ENCODE data around the gene CMTM1.

The CMTM1 gene

DNA sequence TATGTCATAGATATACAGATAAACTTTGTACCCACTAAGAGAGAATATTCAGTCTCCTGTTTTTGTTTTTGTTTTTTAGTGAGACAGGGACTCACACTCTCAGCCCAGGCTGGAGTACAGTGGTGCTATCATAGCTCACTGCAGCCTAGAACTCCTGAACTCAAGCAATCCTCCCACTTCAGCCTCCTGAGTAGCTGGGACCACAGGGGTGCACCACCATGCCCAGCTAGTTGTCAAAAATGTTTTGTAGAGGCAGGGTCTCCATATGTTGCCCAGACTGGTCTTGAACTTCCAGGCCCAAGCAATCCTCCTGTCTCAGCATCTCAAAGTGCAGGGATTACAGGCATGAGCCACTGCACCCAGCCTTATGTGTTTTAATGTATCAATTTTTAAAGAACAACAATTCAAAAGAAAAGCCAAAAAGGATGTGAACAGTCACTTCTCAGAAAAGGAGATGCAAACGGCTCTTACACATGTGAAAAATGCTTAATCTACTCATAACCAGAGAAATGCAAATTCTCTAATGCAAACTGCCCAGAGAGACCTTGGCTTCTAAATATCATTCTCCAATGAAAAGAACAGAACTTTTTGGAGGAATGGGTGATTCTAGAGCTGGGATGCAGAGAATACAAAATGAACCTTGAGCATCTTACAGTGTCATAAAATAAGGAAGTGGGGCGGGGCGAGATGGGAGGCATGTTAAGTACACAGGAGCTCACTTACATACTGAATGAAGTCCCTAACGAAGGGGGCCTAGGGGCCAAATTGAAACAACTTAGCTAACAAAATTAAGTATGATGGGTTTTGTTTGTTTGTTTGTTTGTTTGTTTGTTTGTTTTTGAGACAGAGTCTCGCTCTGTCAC lies 31.0 kb downstream of the CMTM1 start:
- peaks cover 10% of the 10 kb centered on the region for H3K27me3 Mint-ChIP-seq
- intact Hi-C loops (cut with micrococcal nuclease), result no loop called here
- no peak overlapping the region for H3K4me3 Mint-ChIP-seq
- H3K36me3 Mint-ChIP-seq (ENCODE audit: low read depth), result peaks cover 8% of the 10 kb centered on the region
- H3K4me1 Mint-ChIP-seq (ENCODE audit: low read depth), result peaks cover 34% of the 10 kb centered on the region
- H3K9me3 Mint-ChIP-seq, result peaks cover 9% of the 10 kb centered on the region
- peak overlapping the region; percentile 44 for H3K27ac Mint-ChIP-seq

DNA sequence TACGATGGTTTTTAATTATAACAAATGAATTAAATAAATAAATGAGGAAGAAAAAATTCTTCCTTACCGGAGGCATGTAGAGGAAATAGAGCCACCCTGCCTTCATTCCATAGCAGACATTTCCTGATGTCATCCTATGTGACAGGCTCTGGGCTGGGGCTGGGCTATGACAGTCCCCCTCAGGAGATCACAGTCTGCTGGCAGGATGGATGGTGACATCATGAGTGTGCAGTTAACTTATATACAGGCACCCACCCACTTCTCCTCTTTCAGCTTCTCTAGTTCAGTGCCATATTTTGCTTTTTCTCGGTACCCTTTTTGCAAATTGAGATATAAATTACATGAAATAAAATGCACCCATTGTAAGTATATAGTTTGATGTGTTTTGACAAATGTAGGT lies 31.9 kb downstream of the CMTM1 start:
- Mint-ChIP-seq H3K36me3 (ENCODE audit: low read depth) (peaks cover 8% of the 10 kb centered on the region), H3K27me3 (peaks cover 10% of the 10 kb centered on the region)
- intact Hi-C loops (cut with micrococcal nuclease), result no loop called here

DNA sequence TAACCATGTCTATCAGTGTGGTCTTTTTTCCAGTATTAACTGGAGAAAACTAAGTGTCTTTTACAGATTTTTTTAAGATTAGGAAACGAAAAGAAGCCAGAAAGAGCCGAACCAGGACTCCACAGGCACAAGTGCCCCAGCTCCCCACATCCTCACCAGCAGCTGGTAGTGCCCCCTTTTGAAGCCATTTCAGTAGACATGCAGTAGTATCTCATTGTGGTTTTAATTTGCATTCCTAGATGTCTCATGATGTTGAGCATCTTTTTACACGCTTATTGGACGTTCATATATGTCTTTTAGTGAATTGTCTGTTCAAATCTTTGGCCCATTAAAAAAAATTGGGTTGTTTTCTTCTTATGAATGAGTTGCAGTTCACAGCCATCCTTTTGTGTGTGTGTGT lies 33.5 kb downstream of the CMTM1 start:
- Mint-ChIP-seq H3K27me3 (peaks cover 19% of the 10 kb centered on the region), H3K36me3 (ENCODE audit: low read depth) (peaks cover 15% of the 10 kb centered on the region), H3K4me1 (ENCODE audit: low read depth) (peaks cover 47% of the 10 kb centered on the region), H3K4me3 (no peak overlapping the region), H3K9me3 (peaks cover 9% of the 10 kb centered on the region), H3K27ac (no peak overlapping the region)
- intact Hi-C loops (cut with micrococcal nuclease), result no loop called here

More for the DNA sequence above, 31.9 kb downstream of the CMTM1 start:
- peaks cover 9% of the 10 kb centered on the region for H3K9me3 Mint-ChIP-seq
- no peak overlapping the region for H3K27ac Mint-ChIP-seq
- no peak overlapping the region for H3K4me3 Mint-ChIP-seq
- H3K4me1 Mint-ChIP-seq (ENCODE audit: low read depth), result peaks cover 43% of the 10 kb centered on the region

GRCh38 chr16:66600477-66600876 lies 34.2 kb downstream of the CMTM1 start:
- intact Hi-C loops (cut with micrococcal nuclease), result no loop called here
- peaks cover 41% of the 10 kb centered on the region for H3K4me1 Mint-ChIP-seq (ENCODE audit: low read depth)
- H3K27ac Mint-ChIP-seq, result no peak overlapping the region
- peaks cover 19% of the 10 kb centered on the region for H3K27me3 Mint-ChIP-seq
- H3K9me3 Mint-ChIP-seq, result peaks cover 9% of the 10 kb centered on the region
- peaks cover 15% of the 10 kb centered on the region for H3K36me3 Mint-ChIP-seq (ENCODE audit: low read depth)
- no peak overlapping the region for H3K4me3 Mint-ChIP-seq

DNA sequence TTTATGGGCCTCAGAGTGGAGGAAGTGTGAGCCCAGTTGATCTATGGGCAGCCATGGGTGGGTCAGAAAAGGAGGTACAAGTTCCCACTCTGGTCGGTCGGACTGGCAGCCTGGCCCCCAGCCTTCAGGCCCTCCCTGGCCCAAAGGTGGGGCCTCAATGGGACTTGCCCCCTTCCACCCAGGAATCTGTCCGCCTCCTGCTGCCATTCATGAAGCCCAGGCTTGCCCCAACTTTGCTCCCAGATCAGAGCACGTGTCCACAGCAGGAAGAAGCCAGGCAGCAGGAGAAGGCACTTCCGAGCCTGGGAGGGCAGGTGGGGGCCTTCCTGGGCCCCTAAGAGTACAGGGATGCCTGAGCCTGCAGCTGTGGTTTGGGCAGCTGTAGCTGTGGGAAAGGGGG lies 35.2 kb downstream of the CMTM1 start:
- peaks cover 19% of the 10 kb centered on the region for H3K27me3 Mint-ChIP-seq

DNA sequence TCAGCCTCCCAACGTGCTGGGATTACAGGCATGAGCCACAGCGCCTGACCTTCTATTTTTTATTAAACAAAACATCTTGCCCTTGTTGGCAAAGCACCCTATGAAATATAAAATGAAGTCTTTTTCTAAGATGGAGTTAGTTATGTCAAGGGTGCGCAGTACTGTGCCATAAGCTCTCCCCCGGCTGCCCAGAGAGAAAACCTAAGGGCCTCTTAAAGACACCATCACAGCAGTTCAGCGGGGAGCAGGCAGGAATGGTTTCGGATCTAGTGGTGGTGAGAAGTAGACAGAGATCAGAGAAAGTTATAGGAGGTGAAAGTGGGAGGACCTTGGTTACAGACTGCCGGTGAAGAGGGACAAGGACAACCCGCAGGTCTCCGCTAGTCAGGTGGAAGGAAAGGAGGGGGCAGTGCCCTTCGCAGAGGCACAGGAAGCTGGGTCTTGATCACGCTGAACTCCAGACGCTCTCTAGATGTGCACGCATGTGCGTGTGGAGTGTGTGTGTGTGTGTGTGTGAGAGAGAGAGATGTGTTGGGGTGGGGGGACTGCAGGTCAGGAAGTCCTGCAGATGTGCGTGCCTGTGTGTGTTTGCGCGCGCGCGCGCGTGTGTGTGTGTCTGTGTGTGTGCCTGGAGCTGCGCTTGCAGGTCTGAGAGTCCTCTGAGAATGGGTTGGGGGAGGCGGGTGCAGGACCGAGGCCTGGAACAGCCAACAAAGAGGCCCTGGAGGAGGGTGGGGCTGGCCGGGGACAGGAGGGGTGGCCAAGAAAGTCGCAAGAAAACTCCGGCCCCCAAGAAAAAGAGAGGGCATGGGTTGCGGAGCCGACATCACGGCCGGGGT lies 37.5 kb downstream of the CMTM1 start:
- peaks cover 52% of the 10 kb centered on the region for H3K4me1 Mint-ChIP-seq (ENCODE audit: low read depth)

More for the DNA sequence above, 35.2 kb downstream of the CMTM1 start:
- H3K4me1 Mint-ChIP-seq (ENCODE audit: low read depth), result peaks cover 48% of the 10 kb centered on the region
- intact Hi-C loops (cut with micrococcal nuclease), result no loop called here
- peaks cover 23% of the 10 kb centered on the region for H3K36me3 Mint-ChIP-seq (ENCODE audit: low read depth)
- H3K9me3 Mint-ChIP-seq, result peaks cover 9% of the 10 kb centered on the region
- H3K27ac Mint-ChIP-seq, result peak overlapping the region; percentile 62
- no peak overlapping the region for H3K4me3 Mint-ChIP-seq

DNA sequence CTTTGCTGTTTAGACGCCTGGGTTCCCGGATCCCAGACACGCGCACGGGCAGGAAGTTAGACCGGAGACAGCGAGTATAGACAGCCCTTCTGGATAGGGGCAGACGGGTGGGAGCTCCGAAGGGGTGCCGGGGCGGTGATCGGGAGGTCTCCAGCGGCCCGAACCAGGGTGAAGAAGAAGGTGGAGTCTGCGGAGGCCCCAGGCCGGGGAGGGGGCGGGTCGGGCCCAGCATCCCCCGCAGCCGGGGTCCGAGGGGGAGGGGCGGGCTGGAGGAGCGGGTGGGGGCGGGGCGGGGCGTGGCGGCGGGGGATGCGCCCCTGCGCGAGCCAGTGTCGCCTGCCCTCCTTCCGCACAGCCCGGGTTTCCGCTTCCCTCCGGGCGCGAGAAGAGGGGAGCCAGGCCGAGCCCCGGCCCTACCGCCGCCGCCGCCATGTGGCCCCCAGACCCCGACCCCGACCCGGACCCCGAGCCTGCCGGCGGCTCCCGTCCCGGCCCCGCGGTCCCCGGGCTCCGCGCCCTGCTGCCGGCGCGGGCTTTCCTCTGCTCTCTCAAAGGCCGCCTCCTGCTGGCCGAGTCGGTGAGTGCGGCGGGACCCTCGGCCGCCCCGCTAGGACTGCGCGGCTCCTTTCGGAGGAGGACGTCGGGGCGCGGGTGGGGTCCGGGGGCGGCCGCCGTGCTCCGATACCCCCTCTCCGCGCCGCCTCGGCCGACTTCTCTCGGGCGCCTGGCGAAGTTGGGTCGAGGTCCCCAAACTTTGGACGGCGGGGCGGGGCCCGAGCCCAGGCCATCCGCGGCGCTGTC lies 38.3 kb downstream of the CMTM1 start, which contains the start of gene CMTM3:
Gene CMTM3 (plus strand): TSS at position 329 of the 801 bp plus-strand sequence. CDS start 102 bp downstream, at position 431.
- H3K27me3 Mint-ChIP-seq, result peaks cover 18% of the 10 kb centered on the region
- H3K4me1 Mint-ChIP-seq (ENCODE audit: low read depth), result peaks cover 52% of the 10 kb centered on the region
- intact Hi-C loops (cut with micrococcal nuclease), result loop anchor here (5.0 kb wide), 3 partner anchors 82 to 197 kb away; partner anchors contain the start of gene CMTM4
- H3K9me3 Mint-ChIP-seq, result peaks cover 9% of the 10 kb centered on the region
- H3K36me3 Mint-ChIP-seq (ENCODE audit: low read depth), result peaks cover 54% of the 10 kb centered on the region
- H3K27ac Mint-ChIP-seq, result peak within 1 kb of the TSS; percentile 88
- H3K4me3 Mint-ChIP-seq, result peak within 1 kb of the TSS; percentile 90

More for the DNA sequence above, 37.5 kb downstream of the CMTM1 start:
- Mint-ChIP-seq H3K27ac (peak overlapping the region; percentile 88), H3K36me3 (ENCODE audit: low read depth) (peaks cover 46% of the 10 kb centered on the region), H3K4me3 (peak overlapping the region; percentile 90), H3K27me3 (peaks cover 19% of the 10 kb centered on the region), H3K9me3 (peaks cover 9% of the 10 kb centered on the region)
- intact Hi-C loops (cut with micrococcal nuclease), result no loop called here

DNA sequence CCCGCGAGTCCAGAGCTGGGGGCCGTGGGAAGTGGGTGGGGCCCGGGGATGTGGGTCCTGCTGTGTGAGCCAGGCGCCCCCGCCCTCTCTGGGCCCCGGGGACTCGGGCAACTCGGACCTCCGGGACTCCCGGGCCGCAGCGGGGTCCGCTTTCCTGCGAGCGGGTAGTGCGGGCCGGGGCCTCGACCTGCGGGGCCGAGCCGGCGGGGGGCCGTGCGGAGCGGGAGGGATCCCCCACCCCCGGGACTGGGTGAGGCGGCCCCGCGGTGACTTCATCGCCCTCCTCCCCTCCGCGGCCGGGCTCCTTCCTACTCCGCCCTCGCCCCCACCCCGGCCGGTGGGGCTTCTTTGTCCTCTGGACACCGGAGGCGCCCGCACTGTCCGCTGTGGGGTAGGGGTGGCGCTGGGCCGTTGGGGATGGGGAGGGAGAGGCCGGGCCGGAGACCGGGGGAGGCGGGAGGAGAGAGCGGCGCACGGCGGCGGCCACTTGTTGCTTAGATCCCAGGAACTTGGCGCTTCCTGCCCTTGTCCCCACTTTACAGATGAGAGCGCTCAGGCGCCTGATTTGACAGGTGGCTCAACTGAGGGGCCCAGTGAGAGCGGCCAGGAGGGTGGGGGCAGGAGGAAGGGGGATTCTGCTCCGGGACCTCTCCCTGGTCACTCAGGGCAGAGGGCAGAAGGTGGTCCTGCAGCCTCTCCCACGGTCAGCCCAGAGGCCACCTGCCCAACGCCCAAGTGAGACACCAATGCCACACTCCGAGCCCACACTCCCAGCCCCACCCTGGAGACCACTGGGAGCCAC lies 39.1 kb downstream of the CMTM1 start:
- H3K9me3 Mint-ChIP-seq, result peaks cover 9% of the 10 kb centered on the region
- intact Hi-C loops (cut with micrococcal nuclease), result loop anchor here (5.0 kb wide), 3 partner anchors 83 to 198 kb away; partner anchors contain the start of gene CMTM4
- peak overlapping the region; percentile 88 for H3K27ac Mint-ChIP-seq
- peaks cover 52% of the 10 kb centered on the region for H3K4me1 Mint-ChIP-seq (ENCODE audit: low read depth)
- H3K4me3 Mint-ChIP-seq, result peak overlapping the region; percentile 84
- peaks cover 62% of the 10 kb centered on the region for H3K36me3 Mint-ChIP-seq (ENCODE audit: low read depth)
- peaks cover 13% of the 10 kb centered on the region for H3K27me3 Mint-ChIP-seq

GRCh38 chr16:66605979-66606751 lies 39.9 kb downstream of the CMTM1 start:
- H3K4me1 Mint-ChIP-seq (ENCODE audit: low read depth), result peaks cover 52% of the 10 kb centered on the region
- intact Hi-C loops (cut with micrococcal nuclease), result loop anchor here (2.0 to 5.0 kb wide), 4 partner anchors 53 to 199 kb away; partner anchors contain the start of genes CKLF and CMTM4
- peak overlapping the region; percentile 84 for H3K4me3 Mint-ChIP-seq
- H3K27me3 Mint-ChIP-seq, result peaks cover 8% of the 10 kb centered on the region
- H3K27ac Mint-ChIP-seq, result peak overlapping the region; percentile 88
- H3K36me3 Mint-ChIP-seq (ENCODE audit: low read depth), result peaks cover 64% of the 10 kb centered on the region
- peaks cover 3% of the 10 kb centered on the region for H3K9me3 Mint-ChIP-seq

DNA sequence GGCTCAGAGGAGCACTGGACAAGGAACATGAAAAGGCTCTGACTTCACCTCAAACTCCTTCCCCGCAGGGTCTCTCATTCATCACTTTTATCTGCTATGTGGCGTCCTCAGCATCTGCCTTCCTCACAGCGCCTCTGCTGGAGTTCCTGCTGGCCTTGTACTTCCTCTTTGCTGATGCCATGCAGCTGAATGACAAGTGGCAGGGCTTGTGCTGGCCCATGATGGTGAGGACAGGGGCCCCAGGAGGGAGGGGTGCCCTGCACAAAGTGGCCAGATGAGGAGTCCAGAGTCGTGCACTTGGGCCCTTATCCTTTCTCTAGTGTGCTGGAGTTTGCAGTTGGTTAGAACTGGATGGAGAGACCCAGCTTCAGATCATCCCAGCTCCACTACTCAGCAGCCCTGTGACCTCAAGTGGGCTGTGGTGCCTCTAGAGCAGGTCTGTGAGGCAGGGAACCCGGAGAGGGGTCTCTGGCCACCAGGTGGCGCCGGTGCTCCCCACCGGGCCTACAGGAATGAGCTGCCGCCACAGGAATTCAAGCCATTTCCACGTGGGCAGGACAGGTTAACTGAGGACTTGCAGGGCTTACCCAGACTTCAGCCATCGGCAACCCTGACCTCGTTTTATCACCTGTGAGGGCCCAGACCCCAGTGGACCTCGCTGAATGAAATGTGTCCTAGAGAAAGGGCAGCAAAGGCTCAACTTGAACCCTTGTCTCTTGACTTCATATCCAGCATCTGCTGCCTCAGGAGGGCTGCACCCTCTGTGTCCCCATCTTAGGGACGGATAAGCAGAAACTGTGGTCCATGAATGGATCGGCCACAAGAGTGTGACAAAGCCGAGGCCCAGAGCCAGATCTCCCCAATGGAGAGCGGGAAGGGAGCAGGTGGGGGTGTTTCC lies 42.3 kb downstream of the CMTM1 start:
- Mint-ChIP-seq H3K27ac (peak overlapping the region; percentile 66), H3K9me3 (no peaks in the 10 kb centered on the region), H3K4me1 (ENCODE audit: low read depth) (peaks cover 40% of the 10 kb centered on the region), H3K36me3 (ENCODE audit: low read depth) (peaks cover 86% of the 10 kb centered on the region), H3K4me3 (no peak overlapping the region), H3K27me3 (peaks cover 8% of the 10 kb centered on the region)
- intact Hi-C loops (cut with micrococcal nuclease), result loop anchor here (5.0 kb wide), 3 partner anchors 86 to 201 kb away; partner anchors contain the start of gene CMTM4

DNA sequence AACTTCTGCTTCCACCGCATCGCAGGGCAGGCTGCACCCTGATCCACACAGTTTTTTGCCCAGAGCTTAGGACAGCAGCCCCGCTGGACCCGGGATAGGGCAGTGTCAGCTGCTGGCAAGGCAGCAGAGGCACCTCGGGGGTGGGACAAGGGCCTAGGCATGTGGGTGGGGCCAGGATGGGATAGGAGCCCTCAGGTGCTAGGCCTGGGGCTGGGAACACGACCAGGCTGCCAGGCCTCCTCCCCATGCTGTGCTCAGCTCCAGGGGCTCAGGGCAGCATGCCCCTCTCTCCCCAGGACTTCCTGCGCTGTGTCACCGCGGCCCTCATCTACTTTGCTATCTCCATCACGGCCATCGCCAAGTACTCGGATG lies 42.9 kb downstream of the CMTM1 start:
- Mint-ChIP-seq H3K36me3 (ENCODE audit: low read depth) (peaks cover 87% of the 10 kb centered on the region), H3K4me3 (no peak overlapping the region), H3K27ac (no peak overlapping the region), H3K4me1 (ENCODE audit: low read depth) (peaks cover 34% of the 10 kb centered on the region), H3K9me3 (no peaks in the 10 kb centered on the region), H3K27me3 (peaks cover 2% of the 10 kb centered on the region)
- intact Hi-C loops (cut with micrococcal nuclease), result loop anchor here (5.0 kb wide), 3 partner anchors 87 to 202 kb away; partner anchors contain the start of gene CMTM4
